H1 (cell line): ENCODE results near the gene PSORS1C1. TPM values are rescaled to one million over a fixed set of nuclear protein-coding genes. Genes with fewer than 3 reads are reported as not detected.

ENCODE experiments used
- CHD7 ChIP-seq: fragments of 300-600 bp; sonication (generic); IDR thresholded peaks from 2 replicates; pipeline ENCODE4 v1.7.1; 2012; ENCODE audit warnings: low read length, moderate library complexity, mild to moderate bottlenecking, inconsistent platforms; ENCODE audit not compliant: insufficient replicate concordance
- CTBP2 ChIP-seq: IDR thresholded peaks from 2 replicates; pipeline ENCODE4 v1.7.0; 2011; ENCODE audit warnings: borderline replicate concordance, mild to moderate bottlenecking, moderate library complexity, mixed read lengths, low read length; ENCODE audit not compliant: insufficient read depth, insufficient read length
- GTF2F1 ChIP-seq: IDR thresholded peaks from 2 replicates; pipeline ENCODE4 v1.6.1; 2012; ENCODE audit warnings: low read depth, low read length, improper control_type of control experiment, borderline replicate concordance
- MAX ChIP-seq: IDR thresholded peaks from 2 replicates; pipeline ENCODE4 v1.6.1; 2012; ENCODE audit warnings: inconsistent platforms
- PHF8 ChIP-seq: fragments of 200-600 bp; sonication (generic); conservative IDR thresholded peaks from 2 replicates; pipeline ENCODE4 v1.7.1; 2012; ENCODE audit warnings: low read depth, mild to moderate bottlenecking, inconsistent platforms, low read length, moderate library complexity
- TEAD4 ChIP-seq: IDR thresholded peaks from 2 replicates; pipeline ENCODE4 v1.6.1; 2012; ENCODE audit warnings: low read depth, low read length, inconsistent platforms, mixed read lengths
- YY1 ChIP-seq: IDR thresholded peaks from 2 replicates; pipeline ENCODE4 v1.6.1; 2011; ENCODE audit warnings: low read depth, mild to moderate bottlenecking, low read length
- polyA plus RNA-seq, 7 experiments: library from polyadenylated mRNA; depleted of rRNA in 3 of 7; stranded (reverse) in 5 of 7; unstranded in 2 of 7; fragments of >200 nt in 5 of 7; fragments of 200-250 nt in 2 of 7; gene quantifications; 1 replicate in 5 of 7; 2 replicates in 1 of 7; 4 replicates in 1 of 7; pipeline versions ENCODE4 v1.2.1 to v1.2.3, GENCODE V29; 2011 to 2013; ENCODE audit warnings: missing spikeins in 2 of 7, mixed read lengths in 2 of 7
- total RNA-seq: library from RNA; stranded (reverse); fragmentation: NEBNext Ultra II Directional; extraction: Animal tissue kit (Norgen Biotek cat#: 25700); gene quantifications from 2 replicates; pipeline ENCODE4 v1.2.1, GENCODE V29; 2021

Gene PSORS1C1
- total and polyA plus RNA-seq, 2 of the 8 experiments (the other 6 are each of a cell fraction or from before 2014, with no cell fraction given) = 0.12 to 0.52 TPM

DNA sequence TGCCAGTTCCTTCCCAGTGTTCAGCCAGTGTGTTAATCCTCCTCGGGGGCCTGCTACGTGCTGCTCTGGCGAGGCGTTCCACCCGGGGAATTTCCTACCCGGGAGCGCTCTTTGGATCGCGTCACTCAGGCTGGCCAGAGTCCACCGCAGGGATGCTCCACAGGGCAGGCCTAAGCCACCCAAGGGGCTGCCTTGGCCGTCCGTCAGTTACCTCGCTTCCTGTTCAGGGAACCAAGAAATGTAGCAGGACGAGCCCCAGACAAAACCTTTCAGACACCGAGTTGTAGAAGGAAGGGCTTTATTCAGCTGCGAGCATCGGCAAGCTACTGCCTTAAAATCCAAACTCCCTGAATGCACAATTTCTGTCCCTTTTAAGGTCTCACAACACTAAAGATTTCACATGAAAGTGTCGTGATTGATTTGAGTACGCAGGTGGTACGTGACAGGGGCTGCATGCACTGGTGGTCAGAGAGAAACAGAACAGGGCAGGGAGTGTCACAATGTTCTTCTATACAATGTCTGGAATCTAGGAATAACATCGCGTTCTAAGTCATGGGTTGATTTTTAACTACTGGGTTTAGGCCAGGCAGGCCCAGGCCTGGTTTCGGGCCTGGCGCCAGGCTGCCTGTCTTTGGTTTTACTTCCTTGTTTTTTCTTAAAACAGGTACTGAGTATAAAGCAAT lies 71.6 kb downstream of the PSORS1C1 start (continued):
- TF ChIP-seq CHD7 (no peak), CTBP2 (no peak), MAX (no peak), GTF2F1 (no peak), PHF8 (no peak), TEAD4 (no peak), YY1 (no peak)
